ENCODE results near the gene CFAP43. TPM values are rescaled to one million over a fixed set of nuclear protein-coding genes. Genes with fewer than 3 reads are reported as not detected.
"Not testable (repeated sequence)": the region's sequence is repeated elsewhere in the genome, so short reads cannot be mapped to it uniquely, and the experiment has no call there.

Gene CFAP43
- total and polyA plus RNA-seq, 5 donors from 2014 or later = not detected

- H3K4me3 ChIP-seq (ENCODE audit: low read depth, low read length) = peak within 1 kb of the TSS; percentile 98
- Mint-ChIP-seq H3K36me3 (peaks cover 21% of the 10 kb centered on the region), H3K27ac (peak within 1 kb of the TSS; percentile 89 to 100 (median 96)), H3K4me3 (peak within 1 kb of the TSS; percentile 94 to 96 (median 94)), H3K4me1 (peaks cover 26 to 54% (median 45%) of the 10 kb centered on the region in 4 donors), H3K27me3 (peaks cover 18% of the 10 kb centered on the region), H3K9me3 (peaks cover 0 to 2% (median 0%) of the 10 kb centered on the region in 7 donors)
- no peaks in the 10 kb centered on the region for H3K9me3 ChIP-seq (ENCODE audit: control insufficient read depth in 2 of 2, low read length in 2 of 2)
- H3K4me1 ChIP-seq (ENCODE audit: control insufficient read depth, insufficient read depth, low read length, poor library complexity, severe bottlenecking) = peaks cover 36% of the 10 kb centered on the region
- peaks cover 4% of the 10 kb centered on the region for H3K27me3 ChIP-seq (ENCODE audit: control insufficient read depth, insufficient read depth, low read length)
- DNase-seq = peak; percentile 34 to 69 (median 56)
- H3K27ac ChIP-seq (ENCODE audit: insufficient read depth, low read length, poor library complexity, severe bottlenecking) = peak within 1 kb of the TSS; percentile 79
- H3K36me3 ChIP-seq (ENCODE audit: control insufficient read depth, insufficient read depth, low read length) = peaks cover 17% of the 10 kb centered on the region
- peak; percentile 50 to 54 for ATAC-seq (ENCODE audit: low read depth in 2 of 2)
These were observed 22.5 kb upstream of the CFAP43 start, which contains the start of gene GSTO1 for GRCh38 chr10:104254493-104255310. Gene GSTO1 (plus strand): TSS chr10:104254892. CDS start chr10:104254929, 37 bp downstream.

- H3K36me3 Mint-ChIP-seq = peaks cover 14% of the 10 kb centered on the region
- peaks cover 27% of the 10 kb centered on the region for H3K27me3 Mint-ChIP-seq
- H3K4me1 ChIP-seq (ENCODE audit: control insufficient read depth, insufficient read depth, low read length, poor library complexity, severe bottlenecking) = peaks cover 34% of the 10 kb centered on the region
- no peak for DNase-seq
- H3K4me3 ChIP-seq (ENCODE audit: low read depth, low read length) = peak overlapping the region; percentile 79
- peaks cover 4% of the 10 kb centered on the region for H3K27me3 ChIP-seq (ENCODE audit: control insufficient read depth, insufficient read depth, low read length)
- H3K27ac ChIP-seq (ENCODE audit: insufficient read depth, low read length, poor library complexity, severe bottlenecking) = no peak overlapping the region
- peak overlapping the region; percentile 89 to 100 (median 96) for H3K27ac Mint-ChIP-seq
- peaks cover 0 to 2% (median 0%) of the 10 kb centered on the region in 7 donors for H3K9me3 Mint-ChIP-seq
- peak overlapping the region; percentile 94 to 96 (median 94) for H3K4me3 Mint-ChIP-seq
- H3K36me3 ChIP-seq (ENCODE audit: control insufficient read depth, insufficient read depth, low read length) = peaks cover 10% of the 10 kb centered on the region
- ATAC-seq (ENCODE audit: low read depth in 2 of 2) = no peak
- H3K4me1 Mint-ChIP-seq = peaks cover 26 to 45% (median 36%) of the 10 kb centered on the region in 4 donors
- H3K9me3 ChIP-seq (ENCODE audit: control insufficient read depth in 2 of 2, low read length in 2 of 2) = no peaks in the 10 kb centered on the region
These were observed 21.6 kb upstream of the CFAP43 start for GRCh38 chr10:104253606-104254410.

- no peak for ATAC-seq (ENCODE audit: low read depth in 2 of 2)
- Mint-ChIP-seq H3K27ac (peak overlapping the region in 2 of 3 donors; percentile 29 to 89), H3K4me1 (peaks cover 23 to 41% (median 32%) of the 10 kb centered on the region in 4 donors), H3K27me3 (peaks cover 33% of the 10 kb centered on the region), H3K9me3 (peaks cover 0 to 2% (median 0%) of the 10 kb centered on the region in 7 donors), H3K36me3 (peaks cover 7% of the 10 kb centered on the region), H3K4me3 (peak overlapping the region; percentile 81 to 96 (median 94))
- Histone ChIP-seq H3K27me3 (ENCODE audit: control insufficient read depth, insufficient read depth, low read length) (peaks cover 4% of the 10 kb centered on the region), H3K4me1 (ENCODE audit: control insufficient read depth, insufficient read depth, low read length, poor library complexity, severe bottlenecking) (peaks cover 34% of the 10 kb centered on the region), H3K9me3 (ENCODE audit: control insufficient read depth in 2 of 2, low read length in 2 of 2) (no peaks in the 10 kb centered on the region), H3K27ac (ENCODE audit: insufficient read depth, low read length, poor library complexity, severe bottlenecking) (no peak overlapping the region), H3K36me3 (ENCODE audit: control insufficient read depth, insufficient read depth, low read length) (peaks cover 6% of the 10 kb centered on the region), H3K4me3 (ENCODE audit: low read depth, low read length) (no peak overlapping the region)
- no peak for DNase-seq
These were observed 20.9 kb upstream of the CFAP43 start for GRCh38 chr10:104253106-104253505.

GRCh38 chr10:104252368-104252767 is 20.2 kb upstream of the CFAP43 start:
- DNase-seq = no peak
- peak overlapping the region in 3 of 4 donors; percentile 4 to 96 (median 87) for H3K4me3 Mint-ChIP-seq
- H3K36me3 Mint-ChIP-seq = peaks cover 3% of the 10 kb centered on the region
- H3K27me3 ChIP-seq (ENCODE audit: control insufficient read depth, insufficient read depth, low read length) = peaks cover 4% of the 10 kb centered on the region
- H3K4me1 ChIP-seq (ENCODE audit: control insufficient read depth, insufficient read depth, low read length, poor library complexity, severe bottlenecking) = peaks cover 26% of the 10 kb centered on the region
- H3K4me3 ChIP-seq (ENCODE audit: low read depth, low read length) = no peak overlapping the region
- peak overlapping the region in 1 of 3 donors; percentile 6 for H3K27ac Mint-ChIP-seq
- H3K36me3 ChIP-seq (ENCODE audit: control insufficient read depth, insufficient read depth, low read length) = peaks cover under 1% of the 10 kb centered on the region
- peaks cover 36% of the 10 kb centered on the region for H3K27me3 Mint-ChIP-seq
- H3K9me3 Mint-ChIP-seq = peaks cover 0 to 2% (median 0%) of the 10 kb centered on the region in 7 donors
- no peak overlapping the region for H3K27ac ChIP-seq (ENCODE audit: insufficient read depth, low read length, poor library complexity, severe bottlenecking)
- ATAC-seq (ENCODE audit: low read depth in 2 of 2) = no peak
- H3K9me3 ChIP-seq (ENCODE audit: control insufficient read depth in 2 of 2, low read length in 2 of 2) = no peaks in the 10 kb centered on the region
- H3K4me1 Mint-ChIP-seq = peaks cover 20 to 35% (median 30%) of the 10 kb centered on the region in 4 donors

- Histone ChIP-seq H3K27ac (ENCODE audit: insufficient read depth, low read length, poor library complexity, severe bottlenecking) (no peak overlapping the region), H3K9me3 (ENCODE audit: control insufficient read depth in 2 of 2, low read length in 2 of 2) (peaks cover 0 to 2% of the 10 kb centered on the region in 2 experiments), H3K4me1 (ENCODE audit: control insufficient read depth, insufficient read depth, low read length, poor library complexity, severe bottlenecking) (peaks cover 17% of the 10 kb centered on the region), H3K27me3 (ENCODE audit: control insufficient read depth, insufficient read depth, low read length) (peaks cover 4% of the 10 kb centered on the region), H3K4me3 (ENCODE audit: low read depth, low read length) (no peak overlapping the region), H3K36me3 (ENCODE audit: control insufficient read depth, insufficient read depth, low read length) (no peaks in the 10 kb centered on the region)
- no peak for ATAC-seq (ENCODE audit: low read depth in 2 of 2)
- H3K4me1 Mint-ChIP-seq = peaks cover 14 to 26% (median 22%) of the 10 kb centered on the region in 4 donors
- H3K27ac Mint-ChIP-seq = no peak overlapping the region
- no peak for DNase-seq
- H3K9me3 Mint-ChIP-seq = peaks cover 0 to 4% (median 2%) of the 10 kb centered on the region in 7 donors
- H3K4me3 Mint-ChIP-seq = peak overlapping the region in 1 of 4 donors; percentile 96
- peaks cover 44% of the 10 kb centered on the region for H3K27me3 Mint-ChIP-seq
- peaks cover 5% of the 10 kb centered on the region for H3K36me3 Mint-ChIP-seq
These were observed 19.3 kb upstream of the CFAP43 start for GRCh38 chr10:104251443-104251842.

GRCh38 chr10:104250371-104250770 is 18.2 kb upstream of the CFAP43 start:
- H3K9me3 Mint-ChIP-seq = peaks cover 0 to 4% (median 2%) of the 10 kb centered on the region in 7 donors
- H3K4me3 Mint-ChIP-seq = no peak overlapping the region

GRCh38 chr10:104248931-104249330 is 16.8 kb upstream of the CFAP43 start:
- H3K36me3 ChIP-seq (ENCODE audit: control insufficient read depth, insufficient read depth, low read length); H3K4me1 ChIP-seq (ENCODE audit: control insufficient read depth, insufficient read depth, low read length, poor library complexity, severe bottlenecking); DNase-seq; H3K27me3 ChIP-seq (ENCODE audit: control insufficient read depth, insufficient read depth, low read length); H3K9me3 ChIP-seq (ENCODE audit: control insufficient read depth in 2 of 2, low read length in 2 of 2); ATAC-seq (ENCODE audit: low read depth in 2 of 2); H3K4me3 Mint-ChIP-seq; H3K27ac Mint-ChIP-seq; H3K27ac ChIP-seq (ENCODE audit: insufficient read depth, low read length, poor library complexity, severe bottlenecking); H3K9me3 Mint-ChIP-seq; H3K4me3 ChIP-seq (ENCODE audit: low read depth, low read length); H3K36me3 Mint-ChIP-seq: not testable (repeated sequence)
- Mint-ChIP-seq H3K27me3 (peaks cover 50% of the 10 kb centered on the region), H3K4me1 (peaks cover 3 to 10% (median 7%) of the 10 kb centered on the region in 4 donors)

More at GRCh38 chr10:104250371-104250770, 18.2 kb upstream of the CFAP43 start:
- peaks cover 4% of the 10 kb centered on the region for H3K27me3 ChIP-seq (ENCODE audit: control insufficient read depth, insufficient read depth, low read length)
- no peak overlapping the region for H3K27ac ChIP-seq (ENCODE audit: insufficient read depth, low read length, poor library complexity, severe bottlenecking)
- H3K27me3 Mint-ChIP-seq = peaks cover 47% of the 10 kb centered on the region
- peaks cover 8% of the 10 kb centered on the region for H3K4me1 ChIP-seq (ENCODE audit: control insufficient read depth, insufficient read depth, low read length, poor library complexity, severe bottlenecking)
- peaks cover 0 to 2% of the 10 kb centered on the region in 2 experiments for H3K9me3 ChIP-seq (ENCODE audit: control insufficient read depth in 2 of 2, low read length in 2 of 2)
- ATAC-seq (ENCODE audit: low read depth in 2 of 2) (no peak), DNase-seq (no peak)
- peaks cover 7% of the 10 kb centered on the region for H3K36me3 Mint-ChIP-seq
- no peak overlapping the region for H3K27ac Mint-ChIP-seq
- peaks cover 5 to 15% (median 11%) of the 10 kb centered on the region in 4 donors for H3K4me1 Mint-ChIP-seq
- no peaks in the 10 kb centered on the region for H3K36me3 ChIP-seq (ENCODE audit: control insufficient read depth, insufficient read depth, low read length)
- H3K4me3 ChIP-seq (ENCODE audit: low read depth, low read length) = no peak overlapping the region
